Esophagus (tissue), 2 donors: ENCODE results near the gene FAAP100. TPM values are rescaled to one million over a fixed set of nuclear protein-coding genes. Genes with fewer than 3 reads are reported as not detected.

ENCODE experiments used
- H3K27ac ChIP-seq, 2 donors: one replicate each; pipeline ENCODE4 v1.5.1; 2013; ENCODE audit warnings: low read depth in 2 of 2, mild to moderate bottlenecking in 2 of 2, inconsistent platforms in 1 of 2, low read length in 1 of 2, moderate library complexity in 1 of 2
- H3K27me3 ChIP-seq, 2 donors: one replicate each; pipeline ENCODE4 v1.6.1; 2013; ENCODE audit warnings: low read length in 2 of 2, control low read depth in 1 of 2, mild to moderate bottlenecking in 1 of 2; ENCODE audit not compliant: insufficient read depth in 2 of 2, control insufficient read depth in 1 of 2
- H3K36me3 ChIP-seq, 2 donors: one replicate each; pipeline ENCODE4 v1.6.1; 2013; ENCODE audit warnings: low read length in 1 of 2; ENCODE audit not compliant: control insufficient read depth in 2 of 2, insufficient read depth in 2 of 2
- H3K4me1 ChIP-seq, 2 donors: one replicate each; pipeline ENCODE4 v1.6.1; 2013; ENCODE audit warnings: low read length in 1 of 2; ENCODE audit not compliant: control insufficient read depth in 2 of 2, insufficient read depth in 2 of 2
- H3K4me3 ChIP-seq, 2 donors: one replicate each; pipeline ENCODE4 v1.5.1; 2013; ENCODE audit warnings: low read length in 2 of 2, mild to moderate bottlenecking in 2 of 2, low read depth in 1 of 2, moderate library complexity in 1 of 2
- H3K9me3 ChIP-seq, 2 donors: one replicate each; pipeline ENCODE4 v1.6.1; 2013; ENCODE audit warnings: mild to moderate bottlenecking in 2 of 2, low read depth in 1 of 2, low read length in 1 of 2, moderate library complexity in 1 of 2; ENCODE audit not compliant: control insufficient read depth in 2 of 2, insufficient read depth in 1 of 2
- WGBS, 2 donors: extraction: QIAGEN DNeasy Blood & Tissue Kit; methylation state at CpG; one replicate each; pipeline ENCODE4 v1.1.7; 2013; 5-methylcytosine and 5-hydroxymethylcytosine counted together
- polyA plus RNA-seq, 2 donors: library from polyadenylated mRNA; stranded (reverse); fragments of 200-250 nt; gene quantifications; one replicate each; pipeline ENCODE4 v1.2.3, GENCODE V29; 2013
- donor health status: healthy with polysubstance abuse.
- donor health status: Bipolar disorder and iron deficiency.

FAAP100 gene, protein sequence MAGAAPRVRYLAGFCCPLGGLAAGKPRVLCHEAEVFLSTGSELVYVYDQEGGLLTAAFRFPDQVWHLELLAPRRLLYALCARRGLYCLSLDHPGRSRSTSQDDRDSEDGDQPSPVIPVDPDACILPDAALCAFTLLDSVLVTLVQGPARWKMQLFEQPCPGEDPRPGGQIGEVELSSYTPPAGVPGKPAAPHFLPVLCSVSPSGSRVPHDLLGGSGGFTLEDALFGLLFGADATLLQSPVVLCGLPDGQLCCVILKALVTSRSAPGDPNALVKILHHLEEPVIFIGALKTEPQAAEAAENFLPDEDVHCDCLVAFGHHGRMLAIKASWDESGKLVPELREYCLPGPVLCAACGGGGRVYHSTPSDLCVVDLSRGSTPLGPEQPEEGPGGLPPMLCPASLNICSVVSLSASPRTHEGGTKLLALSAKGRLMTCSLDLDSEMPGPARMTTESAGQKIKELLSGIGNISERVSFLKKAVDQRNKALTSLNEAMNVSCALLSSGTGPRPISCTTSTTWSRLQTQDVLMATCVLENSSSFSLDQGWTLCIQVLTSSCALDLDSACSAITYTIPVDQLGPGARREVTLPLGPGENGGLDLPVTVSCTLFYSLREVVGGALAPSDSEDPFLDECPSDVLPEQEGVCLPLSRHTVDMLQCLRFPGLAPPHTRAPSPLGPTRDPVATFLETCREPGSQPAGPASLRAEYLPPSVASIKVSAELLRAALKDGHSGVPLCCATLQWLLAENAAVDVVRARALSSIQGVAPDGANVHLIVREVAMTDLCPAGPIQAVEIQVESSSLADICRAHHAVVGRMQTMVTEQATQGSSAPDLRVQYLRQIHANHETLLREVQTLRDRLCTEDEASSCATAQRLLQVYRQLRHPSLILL
- polyA plus RNA-seq: 10 to 100 TPM; 17.3 to 27.1 TPM

DNA sequence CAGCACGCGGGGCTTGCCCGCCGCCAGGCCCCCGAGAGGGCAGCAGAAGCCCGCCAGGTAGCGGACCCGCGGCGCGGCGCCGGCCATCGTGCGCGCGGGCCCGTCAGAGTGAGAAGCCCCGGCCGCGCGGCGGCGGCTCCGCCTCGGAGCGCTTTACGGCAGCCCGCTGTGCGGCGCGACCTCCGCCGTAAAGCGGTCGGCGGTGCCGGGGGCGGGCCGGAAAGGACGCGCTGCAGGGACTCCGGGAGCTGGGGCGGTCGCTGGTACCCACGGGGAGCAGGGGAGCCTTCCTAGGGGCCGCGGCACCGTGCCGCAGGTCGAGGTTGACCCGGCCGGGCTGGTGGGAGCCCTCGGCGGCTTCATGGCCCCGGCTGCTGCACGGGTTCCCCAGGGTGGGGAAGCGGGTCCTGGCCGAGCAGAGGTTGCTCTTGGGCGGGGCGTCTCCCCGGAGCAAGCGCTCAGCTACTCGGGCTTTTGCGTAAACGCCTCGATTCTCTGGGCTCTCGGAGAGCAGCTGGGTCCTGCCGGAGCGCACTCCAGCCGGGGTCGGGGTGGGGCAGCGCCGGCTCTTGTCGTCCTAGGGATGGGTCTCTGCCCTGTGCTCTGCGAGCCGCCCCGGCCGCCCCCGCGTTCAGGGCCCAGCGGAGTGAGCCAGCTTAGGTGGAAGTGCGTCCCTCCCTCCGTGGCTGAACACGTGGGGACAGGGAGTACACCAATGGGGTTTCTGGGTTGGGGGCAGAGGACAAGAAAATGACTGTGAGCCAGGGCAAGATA, at the start of gene FAAP100:
TSS of gene FAAP100 (minus strand) at position 110 of the 774 bp plus-strand sequence. CDS start at position 87, 23 bp downstream.
- Histone ChIP-seq H3K27me3 (no peaks in the 10 kb centered on the region), H3K4me1 (peaks cover 0 to 18% of the 10 kb centered on the region in 2 donors), H3K36me3 (peaks cover 0 to 35% of the 10 kb centered on the region in 2 donors), H3K9me3 (no peaks in the 10 kb centered on the region), H3K27ac (peak within 1 kb of the TSS; percentile 90 to 92), H3K4me3 (peak within 1 kb of the TSS; percentile 76 to 98)
- 0 to 1% methylated on average over 56 to 85 of the region's 85 CpGs for WGBS, 2 donors

DNA sequence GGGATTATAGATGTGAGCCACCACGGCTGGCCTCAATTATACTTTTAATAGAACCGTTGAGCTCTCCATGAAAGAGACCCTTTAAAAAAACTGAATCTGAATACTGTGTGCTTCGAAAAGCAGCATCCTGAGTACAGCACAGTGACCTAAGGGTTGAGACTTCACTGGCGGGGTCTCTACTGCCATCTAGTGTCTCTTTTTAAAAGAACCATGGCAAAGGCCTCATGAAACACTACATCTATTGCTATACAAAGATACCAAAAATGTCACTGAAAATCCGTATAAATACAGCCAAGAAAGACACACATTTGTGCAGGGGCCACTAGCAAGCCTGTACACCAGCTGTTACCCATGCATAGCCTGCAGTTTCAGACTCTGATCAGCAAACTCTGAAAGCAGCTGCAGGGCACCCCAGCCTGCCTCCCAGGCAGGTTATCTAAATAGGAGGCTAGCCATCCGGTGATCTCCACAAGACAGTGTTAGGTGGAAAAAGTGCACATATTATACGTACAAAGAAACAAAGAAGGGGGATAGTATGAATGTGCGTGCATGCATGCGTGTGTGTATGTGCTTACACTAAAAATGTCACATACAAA, 49.5 kb upstream of the FAAP100 start:
- H3K9me3 ChIP-seq: no peaks in the 10 kb centered on the region
- WGBS, 2 donors: 38 to 41% methylated on average over 9 of the region's 9 CpGs
- H3K27ac ChIP-seq: no peak overlapping the region
- no peaks in the 10 kb centered on the region for H3K27me3 ChIP-seq
- H3K36me3 ChIP-seq: peaks cover 4 to 31% of the 10 kb centered on the region in 2 donors
- peaks cover 2 to 5% of the 10 kb centered on the region in 2 donors for H3K4me1 ChIP-seq
- no peak overlapping the region for H3K4me3 ChIP-seq

DNA sequence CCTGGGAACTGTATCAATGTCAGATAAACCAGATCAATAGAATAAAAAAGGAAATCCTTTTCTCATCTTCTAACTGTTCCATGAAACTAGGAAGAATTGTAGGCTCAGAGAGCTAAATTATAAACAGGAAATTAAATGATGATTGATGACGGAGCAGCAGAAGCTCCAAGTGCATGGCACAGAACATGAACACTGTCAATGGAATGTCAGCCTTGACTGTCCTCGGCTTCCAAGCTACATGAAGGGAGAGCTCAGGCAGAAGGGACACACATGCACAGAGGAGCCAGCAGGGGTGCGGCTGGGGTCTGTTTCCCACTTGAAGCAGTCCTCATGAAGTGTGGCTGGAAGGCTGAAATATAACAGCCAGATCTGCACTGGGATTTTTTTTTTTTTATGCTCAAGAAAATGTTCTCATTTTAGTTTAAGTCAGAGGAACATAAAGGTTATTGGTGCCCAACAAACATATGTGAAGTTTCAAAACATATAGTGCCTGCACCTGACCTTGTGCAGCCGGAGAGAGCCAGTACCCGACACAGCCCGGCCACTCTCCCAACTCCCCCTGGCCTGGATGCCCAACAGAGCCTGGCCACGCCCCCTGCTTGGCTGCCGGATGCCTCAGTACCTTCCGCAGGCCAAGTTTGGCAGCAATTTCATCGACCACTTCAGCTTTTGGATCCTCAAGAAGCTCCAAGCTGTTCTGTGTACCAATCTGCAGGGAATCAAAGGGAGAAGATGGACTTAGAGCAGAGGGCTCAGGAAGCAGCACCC, 47.8 kb upstream of the FAAP100 start:
- Histone ChIP-seq H3K27me3 (no peaks in the 10 kb centered on the region), H3K4me3 (no peak overlapping the region), H3K27ac (no peak overlapping the region), H3K36me3 (peaks cover 0 to 25% of the 10 kb centered on the region in 2 donors), H3K9me3 (no peaks in the 10 kb centered on the region), H3K4me1 (peaks cover 2 to 5% of the 10 kb centered on the region in 2 donors)
- 47 to 70% methylated on average over 10 of the region's 10 CpGs for WGBS, 2 donors

DNA sequence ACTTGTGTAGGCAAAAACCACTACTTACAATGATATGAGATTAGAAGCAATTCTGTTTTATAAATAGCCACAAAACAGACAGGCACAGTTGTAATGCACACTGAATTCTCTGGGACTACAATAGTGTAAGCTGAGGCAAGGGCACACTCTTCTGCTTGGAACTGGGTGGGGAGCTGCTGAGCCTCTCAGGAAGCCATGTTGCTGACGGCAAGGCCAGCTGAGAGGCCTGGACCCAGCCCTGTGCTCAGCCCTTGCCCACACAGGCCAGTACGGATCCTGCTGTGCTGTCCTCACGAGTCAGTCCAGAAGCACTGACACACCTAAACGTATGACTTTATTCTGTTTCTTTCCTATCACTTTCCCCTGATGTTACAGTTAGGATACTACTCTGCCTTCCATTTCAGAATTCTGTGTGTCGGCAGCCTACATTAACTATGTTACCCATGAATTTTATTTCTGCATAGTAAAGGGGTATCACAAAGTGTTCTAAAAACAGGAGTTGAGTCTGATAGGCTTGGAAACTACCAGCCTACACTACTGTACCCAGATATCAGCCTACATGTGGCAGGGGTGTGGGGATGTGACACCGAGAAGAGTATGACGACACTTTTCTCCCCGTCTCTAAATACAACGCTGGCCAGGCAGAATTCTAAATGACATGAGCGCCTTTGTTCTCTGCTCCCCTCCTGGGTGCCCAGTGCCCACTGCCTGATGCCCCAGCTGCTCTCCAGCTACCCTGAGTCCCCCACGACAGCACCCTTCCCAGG, 41.1 kb upstream of the FAAP100 start:
- Histone ChIP-seq H3K4me3 (no peak overlapping the region), H3K27me3 (no peaks in the 10 kb centered on the region), H3K9me3 (no peaks in the 10 kb centered on the region), H3K27ac (no peak overlapping the region), H3K4me1 (peaks cover 0 to 2% of the 10 kb centered on the region in 2 donors), H3K36me3 (peaks cover 9 to 21% of the 10 kb centered on the region in 2 donors)
- 90 to 92% methylated on average over 11 of the region's 11 CpGs for WGBS, 2 donors

DNA sequence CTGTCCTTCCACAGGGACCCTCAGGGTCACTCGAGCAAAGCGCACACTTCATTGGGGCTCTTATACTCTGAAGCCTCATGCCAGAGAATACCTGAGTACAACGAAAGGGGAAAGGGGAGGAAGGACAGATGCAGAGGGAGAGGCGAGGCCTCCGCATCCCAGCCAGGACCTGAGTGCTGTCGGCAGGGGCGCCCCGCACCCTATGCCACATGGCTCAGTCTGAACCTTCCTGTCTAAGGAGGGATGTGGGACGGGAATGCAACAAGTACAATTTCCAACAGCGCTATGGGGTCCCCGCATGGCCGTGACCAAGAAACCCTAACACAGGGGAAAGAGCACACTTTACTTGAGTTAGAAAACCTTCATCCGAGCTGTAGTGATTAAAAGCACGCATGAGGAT, 39.8 kb upstream of the FAAP100 start:
- Histone ChIP-seq H3K4me3 (no peak overlapping the region), H3K27ac (no peak overlapping the region), H3K27me3 (no peaks in the 10 kb centered on the region), H3K36me3 (peaks cover 12 to 22% of the 10 kb centered on the region in 2 donors), H3K4me1 (no peaks in the 10 kb centered on the region), H3K9me3 (no peaks in the 10 kb centered on the region)
- WGBS, 2 donors: 93 to 95% methylated on average over 14 of the region's 14 CpGs

DNA sequence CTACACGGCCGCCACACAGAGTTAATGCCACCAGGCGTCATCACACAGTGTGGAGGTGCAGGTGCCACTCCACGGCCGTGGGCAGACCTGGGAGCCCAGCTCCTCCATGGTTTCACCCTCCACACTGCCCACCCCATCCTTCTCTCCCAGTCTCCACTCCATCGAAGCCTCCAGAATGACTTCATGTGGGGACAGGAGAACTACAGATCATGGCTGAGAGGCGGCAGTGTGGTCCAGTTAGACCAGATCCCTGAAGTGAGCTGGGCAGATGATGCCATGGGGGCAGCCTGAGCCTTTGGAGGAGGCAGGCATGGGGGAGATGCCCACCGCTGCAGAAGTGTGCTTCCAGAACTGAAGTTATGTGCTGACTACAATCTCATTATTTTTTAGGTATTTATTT, 38.0 kb upstream of the FAAP100 start:
- WGBS, 2 donors: 93% methylated on average over 8 of the region's 8 CpGs
- no peak overlapping the region for H3K27ac ChIP-seq
- H3K4me1 ChIP-seq: no peaks in the 10 kb centered on the region
- no peaks in the 10 kb centered on the region for H3K27me3 ChIP-seq
- no peak overlapping the region for H3K4me3 ChIP-seq
- H3K36me3 ChIP-seq: peaks cover 19 to 27% of the 10 kb centered on the region in 2 donors
- H3K9me3 ChIP-seq: no peaks in the 10 kb centered on the region

DNA sequence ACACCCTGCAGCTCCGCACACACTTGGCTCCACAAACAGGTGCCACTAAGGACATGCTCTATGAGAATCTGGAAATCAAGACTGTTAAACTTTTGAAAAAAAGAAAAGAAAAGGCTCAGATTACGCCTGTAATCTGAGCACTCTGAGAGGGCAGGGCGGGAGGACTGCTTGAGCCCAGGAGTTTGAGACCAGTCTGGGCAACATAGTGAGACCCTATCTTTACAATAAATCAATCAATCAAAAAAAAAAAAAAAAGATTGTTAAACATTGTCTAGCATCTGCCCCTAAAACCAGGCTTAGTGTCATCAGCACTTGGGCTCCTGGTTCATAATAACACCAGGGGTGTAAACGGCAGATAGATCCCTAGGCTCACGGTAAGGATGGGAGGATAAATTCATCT, 37.5 kb upstream of the FAAP100 start:
- Histone ChIP-seq H3K4me1 (no peaks in the 10 kb centered on the region), H3K36me3 (peaks cover 19 to 27% of the 10 kb centered on the region in 2 donors), H3K4me3 (no peak overlapping the region), H3K9me3 (no peaks in the 10 kb centered on the region), H3K27ac (no peak overlapping the region), H3K27me3 (no peaks in the 10 kb centered on the region)
- 94 to 95% methylated on average over 5 of the region's 5 CpGs for WGBS, 2 donors

DNA sequence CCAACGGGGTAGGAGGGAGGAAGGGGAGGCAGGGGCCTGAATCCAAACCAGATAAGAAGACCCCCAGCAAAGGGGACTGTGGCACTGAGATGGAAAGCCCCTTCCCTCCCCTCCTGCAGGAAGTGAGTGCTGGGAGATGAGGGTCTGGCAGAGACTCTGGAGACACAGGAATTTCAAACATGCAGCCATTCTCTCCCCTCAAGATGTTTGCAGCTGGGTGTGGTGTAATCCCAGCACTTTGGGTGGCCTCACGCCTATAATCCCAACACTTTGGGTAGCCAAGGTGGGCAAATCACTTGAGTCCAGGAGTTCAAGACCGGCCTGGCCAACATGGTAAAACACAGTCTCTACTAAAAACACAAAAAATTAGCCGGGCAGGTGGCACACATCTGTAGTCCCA, 33.9 kb upstream of the FAAP100 start:
- peaks cover 25 to 37% of the 10 kb centered on the region in 2 donors for H3K36me3 ChIP-seq
- H3K9me3 ChIP-seq: no peaks in the 10 kb centered on the region
- H3K4me3 ChIP-seq: no peak overlapping the region
- no peak overlapping the region for H3K27ac ChIP-seq
- H3K4me1 ChIP-seq: no peaks in the 10 kb centered on the region
- no peaks in the 10 kb centered on the region for H3K27me3 ChIP-seq
- WGBS, 2 donors: 91 to 93% methylated on average over 4 of the region's 4 CpGs
